ENCODE results near the gene TFPT.

TFPT gene

GRCh38 chr19:54115109-54116063 lies at the start of gene TFPT, which contains the start of gene PRPF31:
Gene TFPT, minus strand, starts transcription at chr19:54115657. Its CDS starts 388 bp downstream, at chr19:54115269.
Gene PRPF31, plus strand, starts transcription at chr19:54115754. Its CDS starts 2,525 bp downstream, at chr19:54118279.
- DNase-seq: peak; percentile 93

GRCh38 chr19:54165222-54165621 lies 49.8 kb upstream of the TFPT start:
- no peak for DNase-seq

GRCh38 chr19:54164369-54165068 lies 49.1 kb upstream of the TFPT start:
- no peak for DNase-seq

- no peak for DNase-seq
Measured at GRCh38 chr19:54162884-54163283, 47.4 kb upstream of the TFPT start.

- DNase-seq: peak; percentile 80
Measured at GRCh38 chr19:54162241-54162805, 46.9 kb upstream of the TFPT start.

GRCh38 chr19:54160854-54161253 lies 45.4 kb upstream of the TFPT start:
- no peak for DNase-seq

- DNase-seq: no peak
Measured at GRCh38 chr19:54160182-54160811, 44.8 kb upstream of the TFPT start.

GRCh38 chr19:54159352-54160181 lies 44.1 kb upstream of the TFPT start, which contains the start of gene LENG1:
Gene LENG1, minus strand, starts transcription at chr19:54159721. Its CDS starts 26 bp downstream, at chr19:54159695.
- DNase-seq: peak; percentile 100

GRCh38 chr19:54158812-54159351 lies 43.4 kb upstream of the TFPT start:
- DNase-seq: no peak

GRCh38 chr19:54156953-54157352 lies 41.5 kb upstream of the TFPT start:
- DNase-seq: no peak

- no peak for DNase-seq
Measured at GRCh38 chr19:54156490-54156889, 41.0 kb upstream of the TFPT start.

- no peak for DNase-seq
Measured at GRCh38 chr19:54155694-54156093, 40.2 kb upstream of the TFPT start.

GRCh38 chr19:54154603-54155345 lies 39.3 kb upstream of the TFPT start:
- no peak for DNase-seq

GRCh38 chr19:54153731-54154326 lies 38.4 kb upstream of the TFPT start:
- DNase-seq: no peak

- no peak for DNase-seq
Measured at GRCh38 chr19:54152878-54153524, 37.5 kb upstream of the TFPT start.

GRCh38 chr19:54152267-54152666 lies 36.8 kb upstream of the TFPT start:
- no peak for DNase-seq

- no peak for DNase-seq
Measured at GRCh38 chr19:54151362-54152035, 36.0 kb upstream of the TFPT start.

GRCh38 chr19:54149021-54149812 lies 33.8 kb upstream of the TFPT start:
- no peak for DNase-seq
